K562 (cell line): ENCODE measurements around the gene IARS1. TPM values are rescaled to one million over a fixed set of nuclear protein-coding genes. Genes with fewer than 3 reads are reported as not detected.

Experiments used
- BACH1 ChIP-seq: fragments of 200-800 bp; sonication (Bioruptor generic); IDR thresholded peaks from 2 replicates; pipeline ENCODE4 v1.6.1; 2016; ENCODE audit warnings: missing genetic modification characterization, missing compliant biosample characterization
- BRF1 ChIP-seq: IDR thresholded peaks from 3 replicates; pipeline ENCODE4 v1.6.1; 2011; ENCODE audit warnings: borderline replicate concordance, mild to moderate bottlenecking; ENCODE audit not compliant: insufficient read length; ENCODE audit errors: extremely low read depth
- CC2D1A ChIP-seq: fragments of 450-650 bp; IDR thresholded peaks from 2 replicates; pipeline ENCODE4 v1.6.1; 2017; ENCODE audit warnings: mild to moderate bottlenecking
- CXXC5 ChIP-seq: fragments of 250-450 bp; sonication (Bioruptor Pico); IDR thresholded peaks from 2 replicates; pipeline ENCODE4 v1.8.0; 2022; ENCODE audit warnings: inconsistent platforms, mild to moderate bottlenecking, moderate library complexity
- DACH1 ChIP-seq: fragments of 450-650 bp; IDR thresholded peaks from 2 replicates; pipeline ENCODE4 v1.6.1; 2018; ENCODE audit not compliant: partially characterized antibody
- ESRRA ChIP-seq: fragments of 450-650 bp; IDR thresholded peaks from 2 replicates; pipeline ENCODE4 v1.6.1; 2014; ENCODE audit warnings: low read depth, mild to moderate bottlenecking, moderate library complexity, borderline replicate concordance
- ETV5 ChIP-seq: sonication (generic); formaldehyde crosslinking; IDR thresholded peaks from 2 replicates; pipeline ENCODE4 v1.4.0; 2020; ENCODE audit warnings: low read depth, mild to moderate bottlenecking, missing genetic modification reagents
- FOXK2 ChIP-seq, 2 experiments: fragments of 450-650 bp; IDR thresholded peaks in 1 of 2; conservative IDR thresholded peaks in 1 of 2; 2 replicates each; pipeline ENCODE4 v1.6.1; 2016; ENCODE audit warnings: low read depth in 2 of 2, mild to moderate bottlenecking in 1 of 2
- GTF2F1 ChIP-seq: IDR thresholded peaks from 2 replicates; pipeline ENCODE4 v1.6.1; 2011; ENCODE audit warnings: low read depth, low read length, improper control_type of control experiment
- HDAC3 ChIP-seq: fragments of 450-650 bp; IDR thresholded peaks from 2 replicates; pipeline ENCODE4 v1.6.1; 2018; ENCODE audit warnings: borderline replicate concordance, mild to moderate bottlenecking, moderate library complexity; ENCODE audit not compliant: partially characterized antibody
- ILF3 ChIP-seq: fragments of 450-650 bp; IDR thresholded peaks from 2 replicates; pipeline ENCODE4 v1.6.1; 2018; ENCODE audit warnings: antibody characterized with exemption, mild to moderate bottlenecking, moderate library complexity, borderline replicate concordance
- KDM2B ChIP-seq: fragments of 250-450 bp; sonication (Bioruptor Pico); IDR thresholded peaks from 2 replicates; pipeline ENCODE4 v1.8.0; 2021; ENCODE audit warnings: mild to moderate bottlenecking, moderate library complexity
- POLR2AphosphoS5 ChIP-seq: IDR thresholded peaks from 2 replicates; pipeline ENCODE4 v1.6.1; 2011; ENCODE audit warnings: mild to moderate bottlenecking, low read depth, low read length, moderate library complexity; ENCODE audit not compliant: control insufficient read depth, insufficient read depth
- RB1 ChIP-seq: fragments of 450-650 bp; IDR thresholded peaks from 2 replicates; pipeline ENCODE4 v1.6.1; 2017; ENCODE audit warnings: low read depth, mild to moderate bottlenecking
- RBM14 ChIP-seq: fragments of 200-400 bp; formaldehyde crosslinking; IDR thresholded peaks from 2 replicates; pipeline ENCODE4 v1.6.1; 2018; ENCODE audit warnings: low read depth, mild to moderate bottlenecking, low read length, moderate library complexity, borderline replicate concordance; ENCODE audit not compliant: insufficient read depth
- RFX5 ChIP-seq: IDR thresholded peaks from 2 replicates; pipeline ENCODE4 v1.6.1; 2011; ENCODE audit warnings: low read depth, mild to moderate bottlenecking, improper control_type of control experiment, low read length
- SAFB ChIP-seq: fragments of 200-400 bp; formaldehyde crosslinking; IDR thresholded peaks from 2 replicates; pipeline ENCODE4 v1.6.1; 2017; ENCODE audit warnings: low read depth, low read length, borderline replicate concordance
- TGIF2 ChIP-seq: sonication (generic); formaldehyde crosslinking; IDR thresholded peaks from 2 replicates; pipeline ENCODE4 v1.8.1; 2022; ENCODE audit warnings: mild to moderate bottlenecking, missing genetic modification reagents, moderate library complexity
- TOE1 ChIP-seq, 2 experiments: fragments of 450-650 bp in 1 of 2; sonication (generic) in 1 of 2; formaldehyde crosslinking in 1 of 2; IDR thresholded peaks; 2 replicates each; pipeline versions ENCODE4 v1.7.1 to v1.8.0; 2016 to 2022; ENCODE audit warnings: borderline replicate concordance in 2 of 2, mild to moderate bottlenecking in 2 of 2, antibody characterized with exemption in 1 of 2, inconsistent platforms in 1 of 2, low read depth in 1 of 2, missing genetic modification reagents in 1 of 2, moderate library complexity in 1 of 2
- ZNF133 ChIP-seq: fragments of 250-450 bp; sonication (Bioruptor Pico); IDR thresholded peaks from 2 replicates; pipeline ENCODE4 v1.4.0; 2020; ENCODE audit warnings: mild to moderate bottlenecking
- ZNF780A ChIP-seq: fragments of 250-450 bp; sonication (Bioruptor Pico); IDR thresholded peaks from 2 replicates; pipeline ENCODE4 v1.5.0; 2021; ENCODE audit warnings: mild to moderate bottlenecking
- polyA plus RNA-seq, 8 experiments: library from polyadenylated mRNA; depleted of rRNA in 4 of 8; stranded (reverse) in 5 of 8; unstranded in 3 of 8; fragments of >200 nt; fragmentation: Nextera tagmentation in 2 of 8; fragmentation: Illumina TruSeq in 1 of 8; extraction: Ambion mirVana in 2 of 8; extraction: Trizol in 1 of 8; gene quantifications; 2 replicates each; pipeline versions ENCODE4 v1.2.1 to v1.2.3, GENCODE V29; 2011 to 2014; ENCODE audit warnings: inconsistent platforms in 1 of 8, missing spikeins in 1 of 8
- total RNA-seq, 7 experiments: library from RNA; depleted of rRNA in 6 of 7; stranded (reverse); fragments of >200 nt in 6 of 7; fragmentation: Illumina TruSeq in 2 of 7; extraction: Trizol in 2 of 7; gene quantifications; 2 replicates each; pipeline versions ENCODE4 v1.2.1 to v1.2.3, GENCODE V29; 2011 to 2021; ENCODE audit warnings: low replicate concordance in 1 of 7
- TF ChIP-seq, protein P1 (sequence below): fragments of 250-450 bp; sonication (Bioruptor Pico); IDR thresholded peaks from 2 replicates; pipeline ENCODE4 v1.4.0; 2020; ENCODE audit warnings: borderline replicate concordance
- TF ChIP-seq, protein P2 (sequence below): fragments of 450-650 bp; formaldehyde crosslinking; IDR thresholded peaks from 2 replicates; pipeline ENCODE4 v1.4.0; 2022; ENCODE audit warnings: mild to moderate bottlenecking, moderate library complexity
- TF ChIP-seq, protein P3 (sequence below): fragments of 250-450 bp; sonication (Bioruptor Pico); IDR thresholded peaks from 2 replicates; pipeline ENCODE4 v1.8.0; 2021; ENCODE audit warnings: mild to moderate bottlenecking, moderate library complexity

The IARS1 gene
- total and polyA plus RNA-seq, 9 of the 15 experiments (the other 6 are each of a cell fraction or from before 2014, with no cell fraction given) = 119 to 371 (median 234) TPM

DNA sequence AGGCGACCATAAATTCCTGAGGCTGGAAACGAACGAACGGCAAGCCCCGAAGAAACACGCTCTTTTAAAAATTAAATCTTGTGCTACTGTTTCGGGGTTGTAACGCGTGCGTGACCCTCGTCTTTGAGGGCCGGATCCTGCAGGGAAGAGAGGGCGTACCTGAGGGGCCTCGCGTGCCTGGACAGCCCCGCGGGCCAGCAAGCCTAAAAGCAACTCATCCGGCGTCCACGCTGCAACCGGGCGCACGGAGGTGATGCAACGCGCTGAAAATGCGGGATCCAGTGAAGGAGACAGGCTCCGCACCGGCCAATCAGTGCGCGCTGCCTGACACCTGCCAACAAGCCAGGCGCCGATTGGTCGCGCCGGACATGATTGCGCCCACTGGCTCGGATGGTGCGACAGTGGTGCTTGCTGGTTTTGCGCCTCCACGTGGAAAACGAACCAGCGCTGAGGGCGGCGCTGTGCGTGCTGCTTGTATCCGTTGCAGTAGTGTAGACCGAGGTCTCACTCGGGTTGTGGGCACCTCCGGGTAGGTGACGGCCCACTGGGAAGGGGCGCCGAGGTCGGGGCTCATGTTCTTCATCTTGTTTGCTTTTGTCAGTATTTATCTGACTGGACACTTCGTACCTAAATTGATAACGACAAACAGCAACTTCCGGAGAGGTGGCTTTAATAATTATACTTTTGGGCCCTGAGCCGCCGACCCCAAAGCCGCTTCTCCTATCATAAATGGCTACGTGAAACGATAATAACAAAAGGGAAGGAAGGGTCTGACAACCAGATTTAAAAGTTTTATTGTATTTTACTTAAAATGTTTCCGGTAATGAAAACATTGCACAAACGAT is at the start of gene IARS1 (continued):
- peak; percentile 91 for TF ChIP-seq CXXC5 (CRISPR knock-in tag)
- TF ChIP-seq TOE1 (IDR thresholded peaks at IDR 0.05; ENCODE audit: borderline replicate concordance) = peak; percentile 55
- no peak for TF ChIP-seq TOE1 (CRISPR knock-in tag; IDR thresholded peaks at IDR 0.05; ENCODE audit: borderline replicate concordance, low read depth)
- peak; percentile 62; the same call in 1 of the 2 replicates for TF ChIP-seq SAFB
- TF ChIP-seq FOXK2 (conservative IDR thresholded peaks at IDR 0.05 in 1 of 2, IDR thresholded peaks at IDR 0.05 in 1 of 2; ENCODE audit: low read depth in 2 of 2) = peak; percentile 93; a peak in 3 of 4 replicates
- TF ChIP-seq ESRRA = peak; percentile 60; the same call in 1 of the 2 replicates
- no peak for TF ChIP-seq BRF1
- no peak for TF ChIP-seq RFX5
- TF ChIP-seq ZNF133 = no peak
- TF ChIP-seq, protein P1, sequence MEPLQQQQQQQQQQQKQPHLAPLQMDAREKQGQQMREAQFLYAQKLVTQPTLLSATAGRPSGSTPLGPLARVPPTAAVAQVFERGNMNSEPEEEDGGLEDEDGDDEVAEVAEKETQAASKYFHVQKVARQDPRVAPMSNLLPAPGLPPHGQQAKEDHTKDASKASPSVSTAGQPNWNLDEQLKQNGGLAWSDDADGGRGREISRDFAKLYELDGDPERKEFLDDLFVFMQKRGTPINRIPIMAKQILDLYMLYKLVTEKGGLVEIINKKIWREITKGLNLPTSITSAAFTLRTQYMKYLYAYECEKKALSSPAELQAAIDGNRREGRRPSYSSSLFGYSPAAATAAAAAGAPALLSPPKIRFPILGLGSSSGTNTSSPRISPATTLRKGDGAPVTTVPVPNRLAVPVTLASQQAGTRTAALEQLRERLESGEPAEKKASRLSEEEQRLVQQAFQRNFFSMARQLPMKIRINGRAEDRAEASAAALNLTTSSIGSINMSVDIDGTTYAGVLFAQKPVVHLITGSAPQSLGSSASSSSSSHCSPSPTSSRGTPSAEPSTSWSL (CRISPR knock-in tag) = no peak
- TF ChIP-seq BACH1 (tag) = no peak; the same call in 1 of the 2 replicates
- TF ChIP-seq ETV5 (CRISPR knock-in tag) = peak; percentile 89
- peak; percentile 53 for TF ChIP-seq CC2D1A
- peak; percentile 56 for TF ChIP-seq DACH1
- peak; percentile 74; the same call in 1 of the 2 replicates for TF ChIP-seq POLR2AphosphoS5
- TF ChIP-seq TGIF2 = no peak
- TF ChIP-seq KDM2B = 0 out of 2 replicates have a peak, but pooled peaks have one; percentile 55
- peak; percentile 66; the same call in 1 of the 2 replicates for TF ChIP-seq RB1
- TF ChIP-seq ILF3 = no peak
- TF ChIP-seq GTF2F1 = peak; percentile 85; the same call in 1 of the 2 replicates
- no peak for TF ChIP-seq ZNF780A (CRISPR knock-in tag)
- peak; percentile 23 for TF ChIP-seq HDAC3
- peak; percentile 67; the same call in 1 of the 2 replicates for TF ChIP-seq RBM14
- TF ChIP-seq, protein P2, sequence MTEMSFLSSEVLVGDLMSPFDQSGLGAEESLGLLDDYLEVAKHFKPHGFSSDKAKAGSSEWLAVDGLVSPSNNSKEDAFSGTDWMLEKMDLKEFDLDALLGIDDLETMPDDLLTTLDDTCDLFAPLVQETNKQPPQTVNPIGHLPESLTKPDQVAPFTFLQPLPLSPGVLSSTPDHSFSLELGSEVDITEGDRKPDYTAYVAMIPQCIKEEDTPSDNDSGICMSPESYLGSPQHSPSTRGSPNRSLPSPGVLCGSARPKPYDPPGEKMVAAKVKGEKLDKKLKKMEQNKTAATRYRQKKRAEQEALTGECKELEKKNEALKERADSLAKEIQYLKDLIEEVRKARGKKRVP (CRISPR knock-in tag) = peak; percentile 100
- TF ChIP-seq, protein P3, sequence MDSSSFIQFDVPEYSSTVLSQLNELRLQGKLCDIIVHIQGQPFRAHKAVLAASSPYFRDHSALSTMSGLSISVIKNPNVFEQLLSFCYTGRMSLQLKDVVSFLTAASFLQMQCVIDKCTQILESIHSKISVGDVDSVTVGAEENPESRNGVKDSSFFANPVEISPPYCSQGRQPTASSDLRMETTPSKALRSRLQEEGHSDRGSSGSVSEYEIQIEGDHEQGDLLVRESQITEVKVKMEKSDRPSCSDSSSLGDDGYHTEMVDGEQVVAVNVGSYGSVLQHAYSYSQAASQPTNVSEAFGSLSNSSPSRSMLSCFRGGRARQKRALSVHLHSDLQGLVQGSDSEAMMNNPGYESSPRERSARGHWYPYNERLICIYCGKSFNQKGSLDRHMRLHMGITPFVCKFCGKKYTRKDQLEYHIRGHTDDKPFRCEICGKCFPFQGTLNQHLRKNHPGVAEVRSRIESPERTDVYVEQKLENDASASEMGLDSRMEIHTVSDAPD (CRISPR knock-in tag) = no peak
